ENCODE results near the gene PIK3CA.
"Not testable (repeated sequence)": the region's sequence is repeated elsewhere in the genome, so short reads cannot be mapped to it uniquely, and the experiment has no call there.

Gene PIK3CA

GRCh38 chr3:179236669-179237301 lies 88.6 kb downstream of the PIK3CA start:
- Mint-ChIP-seq H3K4me1 (no peaks in the 10 kb centered on the region), H3K9me3 (no peaks in the 10 kb centered on the region), H3K36me3 (ENCODE audit: low read depth) (peaks cover 20% of the 10 kb centered on the region), H3K27me3 (ENCODE audit: low read depth) (no peaks in the 10 kb centered on the region), H3K4me3 (no peak overlapping the region), H3K27ac (no peak overlapping the region)
- no peak for TF ChIP-seq CTCF (IDR thresholded peaks at IDR 0.05; ENCODE audit: unreplicated experiment in 3 of 3)

GRCh38 chr3:179240299-179240698 lies 92.1 kb downstream of the PIK3CA start:
- H3K27me3 Mint-ChIP-seq (ENCODE audit: low read depth); H3K27ac Mint-ChIP-seq: not testable (repeated sequence)

DNA sequence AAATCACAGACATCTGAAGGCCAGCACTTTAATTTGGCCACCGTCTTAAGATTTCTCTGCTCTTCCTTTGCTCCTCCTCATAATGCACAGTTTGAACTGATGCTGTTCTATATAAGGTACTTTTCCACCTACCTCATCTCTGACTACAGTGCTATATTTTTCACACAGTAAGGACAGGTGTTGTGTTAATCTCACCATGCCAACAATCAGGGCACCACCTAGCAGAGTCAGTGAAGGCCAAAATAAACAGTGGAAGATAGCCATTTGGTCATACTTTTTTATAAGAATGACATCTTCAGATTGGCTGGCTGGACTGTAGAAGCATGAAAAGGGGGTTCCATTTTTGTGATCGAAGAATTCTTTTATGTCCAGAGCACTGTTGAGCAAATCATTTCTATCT lies 94.7 kb downstream of the PIK3CA start:
- not testable (repeated sequence) for H3K4me3 Mint-ChIP-seq; H3K9me3 Mint-ChIP-seq; H3K27ac Mint-ChIP-seq; H3K4me1 Mint-ChIP-seq; H3K27me3 Mint-ChIP-seq (ENCODE audit: low read depth)
- H3K36me3 Mint-ChIP-seq (ENCODE audit: low read depth) = peaks cover 18% of the 10 kb centered on the region

More at GRCh38 chr3:179240299-179240698, 92.1 kb downstream of the PIK3CA start:
- H3K36me3 Mint-ChIP-seq (ENCODE audit: low read depth) = peaks cover 12% of the 10 kb centered on the region
- not testable (repeated sequence) for H3K9me3 Mint-ChIP-seq, H3K4me1 Mint-ChIP-seq, H3K4me3 Mint-ChIP-seq

DNA sequence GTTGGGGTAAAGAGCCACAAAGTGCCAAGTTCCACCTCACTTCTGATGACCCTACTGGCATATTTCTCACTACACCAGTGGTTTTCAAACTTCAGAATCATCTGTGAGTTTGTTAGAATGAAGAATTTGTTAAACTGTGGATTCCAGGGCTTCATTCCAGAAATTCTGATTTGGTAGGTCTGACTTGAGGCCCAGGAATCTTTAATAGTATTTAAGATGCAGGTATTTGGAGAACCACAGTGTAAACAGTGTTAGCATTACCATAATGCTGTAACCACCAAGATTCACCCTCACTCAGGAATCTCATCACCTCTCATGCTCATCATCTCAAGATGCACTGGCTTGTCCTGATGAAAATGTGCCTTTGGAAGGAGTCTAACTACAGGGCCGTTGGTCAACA lies 96.7 kb downstream of the PIK3CA start:
- Mint-ChIP-seq H3K36me3 (ENCODE audit: low read depth) (peaks cover 27% of the 10 kb centered on the region), H3K27ac (no peak overlapping the region), H3K4me3 (no peak overlapping the region), H3K27me3 (ENCODE audit: low read depth) (no peaks in the 10 kb centered on the region), H3K9me3 (no peaks in the 10 kb centered on the region), H3K4me1 (no peaks in the 10 kb centered on the region)
- no peak for TF ChIP-seq CTCF (IDR thresholded peaks at IDR 0.05; ENCODE audit: unreplicated experiment in 3 of 3)

- Mint-ChIP-seq H3K9me3 (no peaks in the 10 kb centered on the region), H3K4me1 (no peaks in the 10 kb centered on the region), H3K27me3 (ENCODE audit: low read depth) (no peaks in the 10 kb centered on the region), H3K27ac (no peak overlapping the region), H3K4me3 (no peak overlapping the region), H3K36me3 (ENCODE audit: low read depth) (peaks cover 43% of the 10 kb centered on the region)
- no peak for TF ChIP-seq CTCF (IDR thresholded peaks at IDR 0.05; ENCODE audit: unreplicated experiment in 3 of 3)
Observed at GRCh38 chr3:179247289-179248015, 99.3 kb downstream of the PIK3CA start.

GRCh38 chr3:179250803-179251476 lies 102.8 kb downstream of the PIK3CA start, which contains the start of gene KCNMB3:
KCNMB3 (minus strand) TSS chr3:179251114; CDS start chr3:179250990, 124 bp downstream.
- TF ChIP-seq CTCF (IDR thresholded peaks at IDR 0.05; ENCODE audit: unreplicated experiment in 3 of 3) = no peak
- no peaks in the 10 kb centered on the region for H3K27me3 Mint-ChIP-seq (ENCODE audit: low read depth)
- peaks cover 6% of the 10 kb centered on the region for H3K4me1 Mint-ChIP-seq
- peaks cover 6% of the 10 kb centered on the region for H3K9me3 Mint-ChIP-seq
- H3K27ac Mint-ChIP-seq = no peak within 1 kb of the TSS
- no peak within 1 kb of the TSS for H3K4me3 Mint-ChIP-seq
- peaks cover 46% of the 10 kb centered on the region for H3K36me3 Mint-ChIP-seq (ENCODE audit: low read depth)
